RPMI8226 (cell line): ENCODE data around the gene CRELD1.

ENCODE experiments used
- DNase-seq: peaks from one replicate; pipeline ENCODE4 v3.0.0-alpha.2; 2015

CRELD1 gene

GRCh38 chr3:9965200-9965875, 31.7 kb downstream of the CRELD1 start:
- no peak for DNase-seq

DNA sequence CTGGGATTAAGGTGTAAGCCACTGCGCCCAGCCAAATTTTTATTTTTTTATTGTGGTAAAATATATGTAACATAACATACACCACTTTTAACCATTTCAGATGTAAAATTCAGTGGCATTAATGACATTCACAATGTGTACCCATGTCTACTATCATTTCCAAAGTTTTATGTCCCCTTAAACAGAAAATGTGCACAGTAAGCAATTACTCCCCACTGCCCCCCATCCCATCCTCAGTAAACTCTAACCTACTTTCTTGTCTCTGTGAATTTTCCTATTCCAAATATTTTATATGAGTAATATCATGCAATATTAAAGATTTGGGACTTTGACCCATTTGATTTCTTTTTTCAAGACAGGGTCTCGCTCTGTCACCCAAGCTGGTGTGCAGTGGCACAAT, 33.2 kb downstream of the CRELD1 start:
- no peak for DNase-seq

- no peak for DNase-seq
These were observed 36.0 kb downstream of the CRELD1 start for GRCh38 chr3:9969632-9970019.

- no peak for DNase-seq
These were observed 36.5 kb downstream of the CRELD1 start for GRCh38 chr3:9970020-9970652.

DNA sequence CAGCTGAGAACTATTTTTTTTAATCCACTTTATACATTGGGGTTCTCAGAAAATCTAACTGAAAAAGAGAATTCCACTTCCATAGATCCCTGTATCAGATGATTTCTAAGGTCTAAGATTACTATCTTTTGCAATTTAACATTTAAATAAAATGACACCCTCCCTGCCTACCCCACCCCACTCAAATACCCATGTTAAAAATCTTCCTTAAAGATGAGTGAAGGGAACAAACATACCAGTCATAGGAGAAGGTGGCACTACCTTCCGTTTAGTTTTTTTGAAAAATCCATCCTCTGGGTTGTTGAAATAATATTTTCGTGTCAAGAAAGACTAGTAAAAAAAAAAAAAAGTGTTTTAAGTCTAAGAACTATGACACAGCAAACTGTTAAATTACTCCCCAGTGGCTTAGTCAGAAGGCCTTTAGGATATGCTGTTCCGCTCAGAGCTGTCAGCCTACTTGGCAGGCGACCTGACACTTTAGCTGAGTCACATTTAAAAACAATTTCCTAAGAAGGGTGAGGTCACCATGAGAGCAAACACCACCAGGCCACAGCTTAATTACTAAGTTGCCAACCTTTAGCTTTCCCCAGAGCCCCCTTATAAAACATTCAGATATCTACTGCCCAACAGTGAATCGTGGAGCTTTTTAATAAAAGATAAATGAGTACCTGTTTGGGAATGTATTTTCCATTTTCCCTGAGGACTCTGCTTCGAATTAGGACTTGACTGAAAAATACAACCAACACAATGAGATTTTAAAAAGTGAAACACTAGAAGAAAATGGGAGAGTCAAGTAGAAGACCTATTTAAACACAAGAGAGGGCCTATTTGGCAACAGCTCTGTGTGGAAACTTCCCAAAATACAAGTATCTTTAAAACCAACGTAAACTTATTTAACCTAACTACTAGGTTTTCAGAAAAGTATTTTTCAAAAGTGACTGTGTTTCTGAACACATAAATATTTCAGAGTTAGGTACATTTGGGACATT, 43.4 kb downstream of the CRELD1 start:
- no peak for DNase-seq

GRCh38 chr3:9978710-9979305, 45.2 kb downstream of the CRELD1 start:
- no peak for DNase-seq

- DNase-seq, result no peak
These were observed 46.6 kb downstream of the CRELD1 start for GRCh38 chr3:9980251-9980650.

- no peak for DNase-seq
These were observed 52.6 kb downstream of the CRELD1 start for GRCh38 chr3:9986230-9986725.

DNA sequence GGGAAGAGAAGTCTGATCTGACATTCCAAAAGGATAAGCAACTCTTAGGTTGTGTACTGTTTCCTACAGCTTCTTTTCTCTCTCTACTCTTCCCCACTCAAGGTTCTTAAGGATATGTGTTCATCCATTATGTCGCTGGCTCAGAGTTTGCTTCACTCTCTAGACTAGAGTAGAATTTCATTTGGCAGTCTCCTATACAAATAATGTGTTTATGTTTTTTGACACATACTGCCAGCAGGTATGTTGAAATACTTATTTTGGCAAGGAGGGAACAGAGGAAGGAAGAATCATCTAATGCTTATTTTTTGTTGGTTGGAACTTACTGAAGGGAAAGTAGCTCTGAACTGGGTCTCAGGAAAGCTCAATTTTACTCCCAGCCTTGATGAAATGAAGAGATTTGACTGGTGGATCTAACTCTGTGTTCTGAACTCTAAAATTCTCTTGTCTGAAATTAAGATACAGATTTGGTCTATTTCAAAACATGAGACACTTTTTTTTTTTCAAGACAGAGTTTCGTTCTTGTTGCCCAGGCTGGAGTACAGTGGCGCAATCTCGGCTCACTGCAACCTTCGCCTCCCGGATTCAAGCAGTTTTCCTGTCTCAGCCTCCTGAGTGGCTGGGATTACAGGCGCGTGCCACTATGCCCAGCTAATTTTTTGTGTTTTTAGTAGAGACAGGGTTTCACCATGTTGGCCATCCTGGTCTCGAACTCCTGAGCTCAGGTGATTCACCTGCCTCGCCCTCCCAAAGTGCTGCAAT, 60.6 kb downstream of the CRELD1 start:
- DNase-seq, result no peak
